B cell (primary cell): ENCODE measurements around the gene C19orf85. TPM values are rescaled to one million over a fixed set of nuclear protein-coding genes. Genes with fewer than 3 reads are reported as not detected.

Experiments used
- ATAC-seq: fragments of 200-7000 bp; cut with Tn5 transposase; one replicate; pipeline ENCODE4 v1.10.0; 2021; ENCODE audit warnings: low read depth, mild to moderate bottlenecking, moderate number of reproducible peaks, moderate library complexity
- CTCF ChIA-PET: fragments of 350-600 bp; sonication (Branson Sonifier 250); formaldehyde crosslinking; loops from one replicate; lab custom pipeline; 2021; ENCODE audit warnings: antibody characterized with exemption, inconsistent platforms; lab: Charles Lee
- POLR2A ChIA-PET: fragments of 350-600 bp; sonication (Branson Sonifier 250); formaldehyde crosslinking; loops from one replicate; lab custom pipeline; 2021; ENCODE audit warnings: antibody characterized with exemption; lab: Charles Lee
- DNase-seq: peaks from one replicate; pipeline ENCODE4 v3.0.0; 2013
- H2AFZ ChIP-seq: 2 replicates; pipeline ENCODE4 v1.6.1; 2012; ENCODE audit warnings: mild to moderate bottlenecking, low read depth, low read length; ENCODE audit not compliant: insufficient read depth, poor library complexity, severe bottlenecking
- H3K27ac ChIP-seq, 2 donors: 1 replicate in 1 of 2; 2 replicates in 1 of 2; pipeline ENCODE4 v1.5.1; 2012 to 2013; ENCODE audit warnings: low read length in 2 of 2, mild to moderate bottlenecking in 2 of 2, moderate library complexity in 1 of 2
- H3K27me3 ChIP-seq, 4 experiments: fragments of 200-600 bp in 1 of 4; sonication (generic) in 1 of 4; replicated peaks in 1 of 4; 1 replicate in 2 of 4; 2 replicates in 2 of 4; pipeline versions ENCODE4 v1.6.1 to v1.7.0; 2013 to 2016; ENCODE audit warnings: low read length in 3 of 4, mild to moderate bottlenecking in 2 of 4, mixed read lengths in 1 of 4, moderate library complexity in 1 of 4; ENCODE audit not compliant: insufficient read depth in 4 of 4, control insufficient read depth in 3 of 4; ENCODE audit errors: control extremely low read depth in 1 of 4
- H3K36me3 ChIP-seq, 2 experiments: replicated peaks in 1 of 2; 1 replicate in 1 of 2; 2 replicates in 1 of 2; pipeline versions ENCODE4 v1.6.1 to v1.7.1; 2013; ENCODE audit warnings: low read length in 1 of 2; ENCODE audit not compliant: insufficient read depth in 2 of 2, control insufficient read depth in 1 of 2; ENCODE audit errors: control extremely low read depth in 1 of 2, extremely low read depth in 1 of 2
- H3K4me1 ChIP-seq, 2 donors: fragments of 200-600 bp in 1 of 2; sonication (generic) in 1 of 2; 1 replicate in 1 of 2; 2 replicates in 1 of 2; pipeline versions ENCODE4 v1.5.1 to v1.6.1; 2013 to 2017; ENCODE audit warnings: low read length in 2 of 2; ENCODE audit not compliant: control insufficient read depth in 2 of 2, insufficient read depth in 2 of 2
- H3K4me2 ChIP-seq: replicated peaks from 2 replicates; pipeline ENCODE3; 2012; ENCODE audit warnings: mild to moderate bottlenecking, low read depth, low read length; ENCODE audit not compliant: poor library complexity, severe bottlenecking
- H3K4me3 ChIP-seq, 5 experiments: fragments of 200-600 bp in 1 of 5; sonication (generic) in 1 of 5; 1 replicate in 3 of 5; 2 replicates in 2 of 5; pipeline versions ENCODE4 v1.5.1 to v1.7.0; 2011 to 2016; ENCODE audit warnings: low read length in 4 of 5, mild to moderate bottlenecking in 4 of 5, low read depth in 2 of 5, control low read depth in 1 of 5, moderate library complexity in 1 of 5; ENCODE audit not compliant: insufficient read depth in 1 of 5; ENCODE audit errors: control extremely low read depth in 1 of 5, extremely low read depth in 1 of 5
- H3K79me2 ChIP-seq: fragments of 200-600 bp; sonication (generic); one replicate; pipeline ENCODE4 v1.6.0; 2016; ENCODE audit warnings: low read length; ENCODE audit not compliant: control insufficient read depth, insufficient read depth
- H3K9ac ChIP-seq: fragments of 200-600 bp; sonication (generic); 2 replicates; pipeline ENCODE4 v1.6.1; 2017; ENCODE audit warnings: mild to moderate bottlenecking, low read length, moderate library complexity
- H3K9me3 ChIP-seq, 3 donors: one replicate each; pipeline versions ENCODE4 v1.6.1 to v1.7.1; 2013; ENCODE audit warnings: low read length in 2 of 3; ENCODE audit not compliant: control insufficient read depth in 2 of 3, insufficient read depth in 1 of 3; ENCODE audit errors: control extremely low read depth in 1 of 3
- H4K20me1 ChIP-seq: 2 replicates; pipeline ENCODE4 v1.6.0; 2012; ENCODE audit warnings: mild to moderate bottlenecking, low read length; ENCODE audit not compliant: insufficient read depth, control insufficient read depth, poor library complexity, severe bottlenecking
- H3K27ac Mint-ChIP-seq: one replicate; pipeline ENCODE4 v1.8.0; 2021; ENCODE audit warnings: mixed read lengths
- H3K27me3 Mint-ChIP-seq: one replicate; pipeline ENCODE4 v1.8.0; 2021; ENCODE audit warnings: mixed read lengths
- H3K4me1 Mint-ChIP-seq: one replicate; pipeline ENCODE4 v1.8.0; 2021; ENCODE audit warnings: mixed read lengths
- H3K4me3 Mint-ChIP-seq: one replicate; pipeline ENCODE4 v1.8.0; 2021; ENCODE audit warnings: mixed read lengths
- H3K9me3 Mint-ChIP-seq: one replicate; pipeline ENCODE4 v1.8.0; 2022; ENCODE audit warnings: mixed read lengths; ENCODE audit not compliant: insufficient read depth
- CTCF ChIP-seq: fragments of 200-600 bp; IDR thresholded peaks from one replicate; pipeline ENCODE4 v1.8.0; 2022; ENCODE audit warnings: antibody characterized with exemption, mild to moderate bottlenecking
- EZH2 ChIP-seq: IDR thresholded peaks from 2 replicates; pipeline ENCODE4 v1.6.1; 2012; ENCODE audit warnings: borderline replicate concordance, low read depth, mild to moderate bottlenecking, moderate library complexity, low read length; ENCODE audit not compliant: insufficient read depth, poor library complexity, severe bottlenecking
- WGBS: methylation state at CpG from one replicate; pipeline ENCODE4 v1.1.5; 2013; ENCODE audit warnings: missing lambda C conversion rate; ENCODE audit not compliant: insufficient coverage; 5-methylcytosine and 5-hydroxymethylcytosine counted together
- intact Hi-C: fragments of 100-400 bp; cut with micrococcal nuclease; formaldehyde crosslinking; loops from one replicate; pipeline ENCODE4 v1.10.0; 2022
- polyA plus RNA-seq: library from polyadenylated mRNA; depleted of rRNA; stranded (reverse); fragments of >200 nt; gene quantifications from 2 replicates; pipeline ENCODE4 v1.2.3, GENCODE V29; 2012
- total RNA-seq, 2 donors: library from RNA; stranded (reverse); fragments of 120-200 nt in 1 of 2; gene quantifications; 1 replicate in 1 of 2; 2 replicates in 1 of 2; pipeline versions ENCODE4 v1.2.3 to v1.2.4, GENCODE V29; 2013 to 2022

The C19orf85 gene
- total and polyA plus RNA-seq, 2 donors (not counting 1 experiment from before 2014, with no cell fraction given) = not detected

GRCh38 chr19:55503157-55503501, 38.6 kb upstream of the C19orf85 start:
- H3K4me1 Mint-ChIP-seq = peaks cover 16% of the 10 kb centered on the region
- Histone ChIP-seq H3K9me3 (no peaks in the 10 kb centered on the region), H3K4me1 (peaks cover 4 to 16% of the 10 kb centered on the region in 2 donors), H3K27ac (peak overlapping the region; percentile 91 to 94), H3K9ac (peak overlapping the region; percentile 64), H3K79me2 (peaks cover 6% of the 10 kb centered on the region), H3K36me3 (no peaks in the 10 kb centered on the region), H3K4me3 (peak overlapping the region in 4 of 5 experiments; percentile 67 to 71 (median 69)), H3K27me3 (no peaks in the 10 kb centered on the region), H4K20me1 (no peaks in the 10 kb centered on the region), H2AFZ (peak overlapping the region; percentile 93), H3K4me2 (peak overlapping the region; percentile 86)
- ChIA-PET CTCF (interaction anchor here (0.7 to 2.7 kb wide), 33 partner anchors 9 to 414 kb away, joined by 3 to 133 read pairs (median 7); partner anchors contain the start of genes ISOC2, KMT5C, NAT14 and PPP6R1), POLR2A (interaction anchor here (0.6 kb wide), 1 partner anchor 524 kb away, joined by 5 read pairs; no protein-coding TSS in a partner anchor)
- 77% methylated on average over 17 of the region's 17 CpGs for WGBS
- H3K27ac Mint-ChIP-seq = peak overlapping the region; percentile 94
- ATAC-seq (no peak), DNase-seq (peak; percentile 54)
- peak overlapping the region; percentile 93 for H3K4me3 Mint-ChIP-seq
- TF ChIP-seq EZH2 (no peak), CTCF (no peak)
- H3K9me3 Mint-ChIP-seq = no peaks in the 10 kb centered on the region
- no peaks in the 10 kb centered on the region for H3K27me3 Mint-ChIP-seq
- intact Hi-C loops = loop anchor here (2.0 to 5.0 kb wide), 4 partner anchors 26 to 201 kb away; partner anchors contain the start of genes ISOC2 and ZNF628

- Histone ChIP-seq H3K27me3 (no peaks in the 10 kb centered on the region), H3K27ac (no peak overlapping the region), H3K79me2 (peaks cover 6% of the 10 kb centered on the region), H3K4me1 (peaks cover 4 to 16% of the 10 kb centered on the region in 2 donors), H2AFZ (no peak overlapping the region), H4K20me1 (no peaks in the 10 kb centered on the region), H3K36me3 (no peaks in the 10 kb centered on the region), H3K4me2 (no peak overlapping the region), H3K4me3 (no peak overlapping the region), H3K9me3 (no peaks in the 10 kb centered on the region), H3K9ac (no peak overlapping the region)
- POLR2A ChIA-PET = no interaction called here
- Mint-ChIP-seq H3K9me3 (no peaks in the 10 kb centered on the region), H3K4me3 (peak overlapping the region; percentile 57), H3K27me3 (no peaks in the 10 kb centered on the region), H3K4me1 (peaks cover 16% of the 10 kb centered on the region), H3K27ac (no peak overlapping the region)
- DNase-seq = no peak
- no peak for TF ChIP-seq CTCF
- ATAC-seq = no peak
- intact Hi-C loops = loop anchor here (2.0 to 5.0 kb wide), 4 partner anchors 26 to 200 kb away; partner anchors contain the start of genes ISOC2 and ZNF628
- CTCF ChIA-PET = interaction anchor here (1.0 to 2.0 kb wide), 2 partner anchors 14 to 131 kb away, joined by 3 to 5 read pairs; no protein-coding TSS in a partner anchor
- 90% methylated on average over 7 of the region's 9 CpGs for WGBS
Measured at GRCh38 chr19:55502197-55502952, 37.8 kb upstream of the C19orf85 start.
